SK-N-SH (cell line): ENCODE data around the gene CNTLN. TPM values are rescaled to one million over a fixed set of nuclear protein-coding genes. Genes with fewer than 3 reads are reported as not detected.

Experiments
- CTCF ChIA-PET: fragments of 300-600, 350-600 bp; formaldehyde crosslinking; extraction: SDS; loops from one replicate; lab custom pipeline; 2021; lab: Yijun Ruan, JAX
- POLR2A ChIA-PET: fragments of 350-600 bp; sonication (Branson Sonifier 250); formaldehyde crosslinking; extraction: SDS; loops from one replicate; lab custom pipeline; 2020; ENCODE audit warnings: antibody characterized with exemption, inconsistent platforms; lab: Yijun Ruan, JAX
- DNase-seq: peaks from one replicate; pipeline ENCODE4 v3.0.0; 2012
- H2AFZ ChIP-seq: fragments of 200-600 bp; sonication (generic); 2 replicates; pipeline ENCODE4 v1.8.1; 2016; ENCODE audit warnings: antibody characterized with exemption, mild to moderate bottlenecking, low read depth
- H3F3A ChIP-seq: fragments of 200-600 bp; sonication (generic); replicated peaks from 2 replicates; pipeline ENCODE3; 2016; ENCODE audit warnings: antibody characterized with exemption, mild to moderate bottlenecking; ENCODE audit not compliant: insufficient read depth
- H3K27ac ChIP-seq, 2 experiments: fragments of 200-500 bp in 1 of 2; fragments of 200-600 bp in 1 of 2; sonication (Bioruptor generic) in 1 of 2; sonication (generic), shearing (Covaris generic) in 1 of 2; 2 replicates each; pipeline versions ENCODE4 v1.5.1 to v1.6.1; 2014 to 2016; ENCODE audit warnings: low read depth in 2 of 2, inconsistent platforms in 1 of 2, low read length in 1 of 2, mild to moderate bottlenecking in 1 of 2, mixed read lengths in 1 of 2
- H3K27me3 ChIP-seq: fragments of 200-600 bp; sonication (generic), shearing (Covaris generic); 2 replicates; pipeline ENCODE4 v1.6.1; 2016; ENCODE audit warnings: mixed run types; ENCODE audit not compliant: insufficient read depth
- H3K36me3 ChIP-seq, 2 experiments: fragments of 200-500 bp in 1 of 2; fragments of 200-600 bp in 1 of 2; sonication (Bioruptor generic) in 1 of 2; sonication (generic) in 1 of 2; replicated peaks in 1 of 2; 2 replicates each; pipeline versions ENCODE3 to v1.5.1; 2014 to 2016; ENCODE audit warnings: low read length in 1 of 2, mild to moderate bottlenecking in 1 of 2; ENCODE audit not compliant: insufficient read depth in 2 of 2, control insufficient read depth in 1 of 2
- H3K4me1 ChIP-seq, 2 experiments: fragments of 200-500 bp in 1 of 2; fragments of 200-600 bp in 1 of 2; sonication (Bioruptor generic) in 1 of 2; sonication (generic), shearing (Covaris generic) in 1 of 2; 2 replicates each; pipeline versions ENCODE4 v1.5.1 to v1.6.1; 2014 to 2016; ENCODE audit warnings: low read depth in 1 of 2, low read length in 1 of 2, mixed run types in 1 of 2; ENCODE audit not compliant: insufficient read depth in 2 of 2, control insufficient read depth in 1 of 2
- H3K4me2 ChIP-seq: fragments of 200-600 bp; sonication (generic), shearing (Covaris generic); 2 replicates; pipeline ENCODE4 v1.6.1; 2017; ENCODE audit warnings: mixed run types
- H3K4me3 ChIP-seq, 2 experiments: fragments of 200-500 bp in 1 of 2; fragments of 200-600 bp in 1 of 2; sonication (Bioruptor generic) in 1 of 2; sonication (generic), shearing (Covaris generic) in 1 of 2; 2 replicates each; pipeline versions ENCODE4 v1.5.1 to v1.8.1; 2014 to 2016; ENCODE audit warnings: low read depth in 2 of 2, inconsistent platforms in 1 of 2, low read length in 1 of 2, mild to moderate bottlenecking in 1 of 2, mixed read lengths in 1 of 2, moderate library complexity in 1 of 2
- H3K79me2 ChIP-seq: fragments of 200-600 bp; sonication (generic); 2 replicates; pipeline ENCODE4 v1.8.1; 2017; ENCODE audit warnings: mild to moderate bottlenecking; ENCODE audit not compliant: insufficient read depth
- H3K9ac ChIP-seq: fragments of 200-600 bp; sonication (generic); 2 replicates; pipeline ENCODE4 v1.6.1; 2017; ENCODE audit warnings: mixed run types
- H3K9me2 ChIP-seq: fragments of 200-600 bp; sonication (generic); 2 replicates; pipeline ENCODE4 v1.6.1; 2017; ENCODE audit warnings: mixed run types
- H3K9me3 ChIP-seq: fragments of 200-600 bp; sonication (generic); 2 replicates; pipeline ENCODE4 v1.6.1; 2017; ENCODE audit warnings: mixed run types, mild to moderate bottlenecking, moderate library complexity
- H4K20me1 ChIP-seq: fragments of 200-600 bp; sonication (generic); 2 replicates; pipeline ENCODE4 v1.6.1; 2017; ENCODE audit warnings: mild to moderate bottlenecking, mixed run types; ENCODE audit not compliant: insufficient read depth
- CHD2 ChIP-seq: fragments of 150-350 bp; IDR thresholded peaks from 2 replicates; pipeline ENCODE4 v1.6.1; 2018; ENCODE audit warnings: low read length; ENCODE audit not compliant: partially characterized antibody
- EP300 ChIP-seq, 2 experiments: IDR thresholded peaks; 2 replicates each; pipeline versions ENCODE4 v1.4.0 to v1.6.1; 2012; ENCODE audit warnings: borderline replicate concordance in 1 of 2, low read depth in 1 of 2, low read length in 1 of 2
- EZH2phosphoT487 ChIP-seq: fragments of 200-600 bp; sonication (generic); IDR thresholded peaks from 2 replicates; pipeline ENCODE4 v1.6.1; 2017; ENCODE audit warnings: low read depth, mixed run types, mild to moderate bottlenecking, antibody characterized with exemption, moderate library complexity, borderline replicate concordance
- FOXM1 ChIP-seq: IDR thresholded peaks from 2 replicates; pipeline ENCODE4 v1.4.0; 2012; ENCODE audit warnings: low read depth, mild to moderate bottlenecking
- IRF3 ChIP-seq: fragments of 150-350 bp; IDR thresholded peaks from 2 replicates; pipeline ENCODE4 v1.6.1; 2016; ENCODE audit warnings: mild to moderate bottlenecking, low read depth, low read length
- MEF2A ChIP-seq: IDR thresholded peaks from 2 replicates; pipeline ENCODE4 v1.4.0; 2012; ENCODE audit warnings: low read depth, borderline replicate concordance
- NFIC ChIP-seq: IDR thresholded peaks from 2 replicates; pipeline ENCODE4 v1.4.0; 2012; ENCODE audit warnings: borderline replicate concordance
- PBX3 ChIP-seq: IDR thresholded peaks from 2 replicates; pipeline ENCODE4; 2012
- POLR2AphosphoS5 ChIP-seq: IDR thresholded peaks from 2 replicates; pipeline ENCODE4 v1.6.1; 2012; ENCODE audit warnings: low read depth, low read length
- SIN3A ChIP-seq: IDR thresholded peaks from 2 replicates; pipeline ENCODE4 v1.6.1; 2012; ENCODE audit warnings: low read depth, mild to moderate bottlenecking, low read length, moderate library complexity, borderline replicate concordance
- TAF1 ChIP-seq: IDR thresholded peaks from 2 replicates; pipeline ENCODE4 v1.6.1; 2012; ENCODE audit warnings: low read depth, mild to moderate bottlenecking, low read length, moderate library complexity, borderline replicate concordance
- TEAD4 ChIP-seq: IDR thresholded peaks from 2 replicates; pipeline ENCODE4 v1.4.0; 2012; ENCODE audit warnings: mild to moderate bottlenecking, borderline replicate concordance; ENCODE audit not compliant: insufficient read depth
- WGBS: methylation state at CpG from one replicate; pipeline ENCODE4 v1.1.6; 2017; ENCODE audit warnings: low lambda C conversion rate; 5-methylcytosine and 5-hydroxymethylcytosine counted together
- polyA plus RNA-seq, 3 experiments: library from polyadenylated mRNA; depleted of rRNA; stranded (reverse); fragments of >200 nt; gene quantifications; 2 replicates each; pipeline ENCODE4 v1.2.3, GENCODE V29; 2012

Gene CNTLN
- polyA plus RNA-seq, 1 of the 3 experiments (the other 2 are of a cell fraction) = 2.5 TPM

GRCh38 chr9:17462869-17463464 is 328.1 kb downstream of the CNTLN start (continued):
- TF ChIP-seq IRF3 = no peak
- TF ChIP-seq NFIC = no peak
- no peak for TF ChIP-seq PBX3
- no peak for TF ChIP-seq EZH2phosphoT487
- TF ChIP-seq SIN3A = no peak
- no peak for TF ChIP-seq MEF2A
- no peak for TF ChIP-seq POLR2AphosphoS5
- no peak for TF ChIP-seq CHD2

GRCh38 chr9:17470036-17470813 is 335.4 kb downstream of the CNTLN start:
- Histone ChIP-seq H4K20me1 (no peaks in the 10 kb centered on the region), H3K9ac (no peak overlapping the region), H3K4me3 (no peak overlapping the region), H2AFZ (no peak overlapping the region), H3K4me1 (no peaks in the 10 kb centered on the region), H3K79me2 (no peaks in the 10 kb centered on the region), H3K4me2 (no peak overlapping the region), H3K27me3 (no peaks in the 10 kb centered on the region), H3K9me2 (no peaks in the 10 kb centered on the region), H3F3A (no peaks in the 10 kb centered on the region), H3K36me3 (peaks cover 8 to 13% of the 10 kb centered on the region in 2 experiments), H3K27ac (no peak overlapping the region), H3K9me3 (no peaks in the 10 kb centered on the region)
- POLR2A ChIA-PET = no interaction called here
- DNase-seq = no peak
- no peak for TF ChIP-seq PBX3
- TF ChIP-seq EP300 (IDR thresholded peaks at IDR 0.05; ENCODE audit: borderline replicate concordance in 1 of 2, low read depth in 1 of 2, low read length in 1 of 2) = no peak
- TF ChIP-seq EZH2phosphoT487 = no peak
- no peak for TF ChIP-seq TAF1
- no peak for TF ChIP-seq TEAD4
- TF ChIP-seq SIN3A = no peak
- no peak for TF ChIP-seq FOXM1
- no peak for TF ChIP-seq NFIC
- no peak for TF ChIP-seq MEF2A
- CTCF ChIA-PET = interaction anchor here (1.7 to 2.2 kb wide), 2 partner anchors 10 to 407 kb away, joined by 5 to 9 read pairs; no protein-coding TSS in a partner anchor
- 97% methylated on average over 5 of the region's 5 CpGs for WGBS
